Heart left ventricle (tissue), 16 donors: ENCODE measurements around the gene SPAG6. TPM values are rescaled to one million over a fixed set of nuclear protein-coding genes. Genes with fewer than 3 reads are reported as not detected.

Experiments
- ATAC-seq, 4 donors: fragments of 200-7000 bp; cut with Tn5 transposase; one replicate each; pipeline ENCODE4 v1.9.1; 2020 to 2022; ENCODE audit warnings: moderate library complexity in 4 of 4, mild to moderate bottlenecking in 3 of 4, moderate number of reproducible peaks in 1 of 4
- DNase-seq, 5 donors: peaks; one replicate each; pipeline ENCODE4 v3.0.0-alpha.2; 2020
- H3K27ac ChIP-seq, 12 donors: fragments of 200-600 bp; sonication (generic) in 4 of 12; one replicate each; pipeline versions ENCODE4 v1.5.0 to v1.8.0; 2016 to 2022; ENCODE audit warnings: mild to moderate bottlenecking in 2 of 12
- H3K27me3 ChIP-seq, 9 donors: fragments of 200-600 bp; sonication (generic) in 2 of 9; one replicate each; pipeline versions ENCODE4 v1.5.1 to v1.8.0; 2016 to 2022; ENCODE audit warnings: mild to moderate bottlenecking in 3 of 9
- H3K36me3 ChIP-seq, 9 donors: fragments of 200-600 bp; sonication (generic) in 2 of 9; one replicate each; pipeline versions ENCODE4 v1.5.0 to v1.8.0; 2018 to 2022; ENCODE audit warnings: mild to moderate bottlenecking in 2 of 9
- H3K4me1 ChIP-seq, 12 donors: fragments of 200-600 bp; sonication (generic) in 4 of 12; one replicate each; pipeline versions ENCODE4 v1.5.0 to v1.8.0; 2016 to 2022; ENCODE audit warnings: mild to moderate bottlenecking in 3 of 12
- H3K4me3 ChIP-seq, 12 donors: fragments of 200-600 bp; sonication (generic) in 4 of 12; one replicate each; pipeline versions ENCODE4 v1.5.0 to v1.8.0; 2017 to 2022; ENCODE audit warnings: mild to moderate bottlenecking in 9 of 12, moderate library complexity in 4 of 12
- H3K9me3 ChIP-seq, 12 donors: fragments of 200-600 bp; sonication (generic) in 4 of 12; one replicate each; pipeline versions ENCODE4 v1.5.0 to v1.8.0; 2016 to 2022; ENCODE audit warnings: mild to moderate bottlenecking in 1 of 12
- CTCF ChIP-seq, 12 donors: fragments of 200-600 bp; sonication (generic) in 4 of 12; IDR thresholded peaks; one replicate each; pipeline versions ENCODE4 v1.5.0 to v1.8.0; 2018 to 2022; ENCODE audit warnings: antibody characterized with exemption in 12 of 12, mild to moderate bottlenecking in 5 of 12
- POLR2A ChIP-seq, 2 donors: fragments of 450-650 bp; IDR thresholded peaks; one replicate each; pipeline ENCODE4 v1.6.1; 2017; ENCODE audit warnings: antibody characterized with exemption in 2 of 2, mild to moderate bottlenecking in 2 of 2, moderate library complexity in 2 of 2
- WGBS, 4 donors: extraction: QIAGEN DNeasy Blood & Tissue Kit in 2 of 4; methylation state at CpG; one replicate each; pipeline versions ENCODE4 v1.1.5 to v1.1.7; 2013 to 2018; 5-methylcytosine and 5-hydroxymethylcytosine counted together
- intact Hi-C, 10 donors: fragments of 100-400 bp; cut with DNase I; formaldehyde crosslinking; loops; one replicate each; pipeline versions ENCODE4 v1.11.1 to v1.14.2; 2022
- polyA plus RNA-seq, 2 donors: library from polyadenylated mRNA; stranded (reverse); fragments of 200-250 nt; gene quantifications; one replicate each; pipeline ENCODE4 v1.2.3, GENCODE V29; 2013
- total RNA-seq, 9 donors: library from RNA; depleted of rRNA in 2 of 9; stranded (reverse); fragments of >200 nt in 2 of 9; fragmentation: NEBNext Ultra II Directional in 3 of 9; extraction: Animal tissue kit (Norgen Biotek cat#: 25700) in 3 of 9; gene quantifications; one replicate each; pipeline versions ENCODE4 v1.1.0 to v1.2.4, GENCODE V29; 2016 to 2023
- donor health status: ischemic (EF 13 %, LVEDD 7.1; RV severe dilation, severe dysfunction).
- donor health status: healthy with polysubstance abuse.
- donor health status: DM: no; HTN: yes; CAD: no.
- donor health status: DM: no; HTN: no; CAD: no.
- donor health status: ischemic (EF 25% LVEDD 6.9; RV normal size, moderate dysfunction).
- donor health status: ischemic (EF 25% LVEDD 5.7; RV mildly dilated, moderate dysfunction).
- donor health status: healthy.
- donor health status: DM: yes; HTN: yes; CAD: no.
- donor health status: ischemic (EF 35%, LVEDD 5.7; RV mildly dilated, moderate dysfunction).
- donor health status: nonischemic (EF 11% LVEDD 7.7; RV severe dilation, severe dysfunction).
- donor health status: DM: yes; HTN: yes; CAD: no.
- donor health status: PGD.
- donor health status: ischemic (EF 29% LVEDD 5.4; RV normal size, mild dysfunction).
- donor health status: nonischemic (EF 23%, LVEDD 6.1; RV moderate dilation, normal function).

The SPAG6 gene
- total and polyA plus RNA-seq, 11 donors: 0.42 TPM; not detected in 10

GRCh38 chr10:22435650-22436049, 90.4 kb downstream of the SPAG6 start:
- 96 to 98% (median 97%) methylated on average over 10 of the region's 10 CpGs for WGBS, 4 donors
- DNase-seq (no peak), ATAC-seq (no peak)
- peaks cover 0 to 30% (median 15%) of the 10 kb centered on the region in 12 donors for H3K4me1 ChIP-seq
- H3K27me3 ChIP-seq: peaks cover 0 to 5% (median 0%) of the 10 kb centered on the region in 9 donors
- intact Hi-C loops: loop anchor here in 8 of 10 donors (2.0 to 10.0 kb wide), 14 partner anchors 91 to 552 kb away; partner anchors contain the start of genes DNAJC1 (in 3 of the 8), SPAG6 (in 2 of the 8), COMMD3 (in 1 of the 8) and PIP4K2A (in 1 of the 8)
- no peaks in the 10 kb centered on the region for H3K36me3 ChIP-seq
- H3K9me3 ChIP-seq: no peaks in the 10 kb centered on the region
- no peak overlapping the region for H3K27ac ChIP-seq
- H3K4me3 ChIP-seq: no peak overlapping the region
- TF ChIP-seq CTCF (IDR thresholded peaks at IDR 0.05) (no peak), POLR2A (IDR thresholded peaks at IDR 0.05) (no peak)

GRCh38 chr10:22436526-22436892, 91.2 kb downstream of the SPAG6 start:
- no peaks in the 10 kb centered on the region for H3K36me3 ChIP-seq
- intact Hi-C loops: loop anchor here in 8 of 10 donors (2.0 to 10.0 kb wide), 14 partner anchors 92 to 551 kb away; partner anchors contain the start of genes DNAJC1 (in 3 of the 8), SPAG6 (in 2 of the 8), COMMD3 (in 1 of the 8) and PIP4K2A (in 1 of the 8)
- no peaks in the 10 kb centered on the region for H3K9me3 ChIP-seq
- H3K27ac ChIP-seq: peak overlapping the region; percentile 78 to 98 (median 95)
- DNase-seq: no peak
- peak overlapping the region; percentile 54 to 88 (median 76) for H3K4me3 ChIP-seq
- TF ChIP-seq CTCF (IDR thresholded peaks at IDR 0.05): peak in 1 of 12 donors; percentile 5
- TF ChIP-seq POLR2A (IDR thresholded peaks at IDR 0.05): no peak
- WGBS, 4 donors: 5 to 9% (median 7%) methylated on average over 7 to 35 of the region's 35 CpGs
- peak in 3 of 4 donors; percentile 14 to 66 (median 49) for ATAC-seq
- peaks cover 0 to 30% (median 15%) of the 10 kb centered on the region in 12 donors for H3K4me1 ChIP-seq
- peaks cover 0 to 5% (median 0%) of the 10 kb centered on the region in 9 donors for H3K27me3 ChIP-seq

GRCh38 chr10:22436893-22437619, 91.8 kb downstream of the SPAG6 start:
- peaks cover 0 to 30% (median 15%) of the 10 kb centered on the region in 12 donors for H3K4me1 ChIP-seq
- TF ChIP-seq CTCF (IDR thresholded peaks at IDR 0.05) (peak in 7 of 12 donors; percentile 21 to 50 (median 29)), POLR2A (IDR thresholded peaks at IDR 0.05) (peak in 1 of 2 donors; percentile 78)
- ATAC-seq (peak; percentile 89 to 97 (median 97)), DNase-seq (peak; percentile 90 to 96 (median 93))
- intact Hi-C loops: loop anchor here in 8 of 10 donors (2.0 to 10.0 kb wide), 14 partner anchors 92 to 550 kb away; partner anchors contain the start of genes DNAJC1 (in 3 of the 8), SPAG6 (in 2 of the 8), COMMD3 (in 1 of the 8) and PIP4K2A (in 1 of the 8)
- 0 to 1% (median 0%) methylated on average over 50 to 85 of the region's 85 CpGs; no CpG with 5 or more reads in 1 of the 4 donors for WGBS, 4 donors
- peak overlapping the region; percentile 54 to 88 (median 76) for H3K4me3 ChIP-seq
- H3K36me3 ChIP-seq: no peaks in the 10 kb centered on the region
- H3K27me3 ChIP-seq: peaks cover 0 to 3% (median 0%) of the 10 kb centered on the region in 9 donors
- H3K27ac ChIP-seq: peak overlapping the region; percentile 78 to 98 (median 95)
- no peaks in the 10 kb centered on the region for H3K9me3 ChIP-seq
